GM19023 (cell line): ENCODE measurements around the gene PRPF38A.

Source experiments
- ATAC-seq: cut with Tn5 transposase; IDR thresholded peaks from one replicate; pipeline ENCODE4 v1.9.1; 2021; ENCODE audit warnings: mild to moderate bottlenecking, moderate library complexity; ENCODE audit not compliant: unreplicated experiment

The PRPF38A gene

DNA sequence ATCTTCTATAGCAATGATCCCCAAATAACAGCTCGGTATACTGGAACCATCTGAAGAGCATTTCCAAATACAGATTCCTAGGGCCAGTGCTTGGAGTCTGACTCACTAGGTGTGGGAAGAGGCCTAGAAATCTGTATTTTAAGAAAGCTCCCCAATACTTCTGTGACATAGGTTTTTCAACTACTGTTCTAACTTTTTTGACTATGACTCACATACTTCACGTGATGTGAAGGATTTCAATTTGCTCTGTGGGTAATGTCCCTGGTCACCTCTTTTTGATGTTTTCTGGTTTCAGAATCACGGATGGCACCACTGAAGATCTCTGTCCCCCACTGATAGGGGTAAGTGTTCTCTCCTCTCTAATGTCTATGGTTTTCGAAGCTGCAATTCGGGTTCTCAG is 11.2 kb upstream of the PRPF38A start:
- no peak for ATAC-seq

GRCh38 chr1:52399629-52400028 is 4.8 kb upstream of the PRPF38A start:
- ATAC-seq, result no peak

DNA sequence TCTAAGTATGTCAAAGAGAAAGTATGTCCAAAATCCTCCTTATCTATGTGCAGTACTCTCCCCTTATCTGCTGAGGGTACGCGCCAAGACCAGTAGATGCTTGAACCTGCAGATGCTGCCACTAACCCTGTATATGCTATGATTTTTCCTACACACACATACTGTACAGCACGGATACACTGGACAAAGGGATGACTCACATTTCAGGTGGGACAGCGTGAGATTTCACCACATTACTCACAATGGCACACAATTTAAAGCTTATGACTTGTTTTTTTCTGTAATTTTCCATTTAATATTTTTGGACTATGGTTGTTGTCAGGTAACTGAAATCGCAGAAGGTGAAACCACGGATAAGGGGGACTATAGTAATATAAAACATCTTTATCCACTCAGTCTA is 4.3 kb upstream of the PRPF38A start:
- ATAC-seq, result no peak

DNA sequence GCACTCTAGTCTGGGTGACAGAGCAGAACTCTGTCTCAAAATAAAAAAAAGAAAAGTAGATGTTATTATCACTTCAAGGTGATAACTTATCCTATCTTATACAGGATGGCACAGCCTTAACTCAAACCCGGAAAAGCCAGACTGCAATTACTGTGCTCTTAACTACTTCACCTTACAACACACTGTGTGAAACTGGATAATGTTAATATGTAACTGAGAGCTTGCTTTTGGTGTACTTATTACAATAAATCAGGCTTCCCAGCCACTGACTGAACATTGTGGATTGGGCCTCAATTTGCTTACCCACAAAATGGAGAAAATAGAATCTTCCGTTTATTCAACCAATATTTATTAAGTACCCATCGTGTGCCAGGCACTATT is 1.6 kb upstream of the PRPF38A start:
- no peak for ATAC-seq

DNA sequence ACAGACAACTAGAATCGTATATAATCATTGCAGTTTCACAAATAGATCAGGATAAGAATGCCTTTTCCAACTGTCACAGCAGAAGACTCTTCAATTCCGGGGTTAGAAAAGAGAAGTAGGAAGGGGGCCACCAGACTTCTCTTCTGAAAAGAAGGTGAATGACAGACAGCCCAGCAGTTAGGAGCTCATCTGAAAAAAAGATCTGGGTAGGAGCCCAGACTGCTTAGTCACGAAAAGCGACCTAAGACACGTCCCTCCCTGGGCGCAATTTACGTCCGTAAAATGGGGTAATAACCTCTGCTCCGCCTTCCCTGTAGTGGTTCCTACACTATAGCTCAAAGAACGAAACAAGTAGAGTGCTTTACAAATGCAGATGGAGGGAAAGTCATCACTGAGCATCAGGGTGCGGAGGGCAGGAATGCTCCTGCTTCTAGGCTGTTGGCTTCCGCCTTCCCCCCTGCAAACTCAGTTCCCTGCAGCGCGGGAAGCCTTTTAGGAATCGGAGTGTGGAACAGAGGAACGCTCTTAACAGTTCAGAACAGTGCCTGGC is 761 bp upstream of the PRPF38A start:
- ATAC-seq, result peak; percentile 39

DNA sequence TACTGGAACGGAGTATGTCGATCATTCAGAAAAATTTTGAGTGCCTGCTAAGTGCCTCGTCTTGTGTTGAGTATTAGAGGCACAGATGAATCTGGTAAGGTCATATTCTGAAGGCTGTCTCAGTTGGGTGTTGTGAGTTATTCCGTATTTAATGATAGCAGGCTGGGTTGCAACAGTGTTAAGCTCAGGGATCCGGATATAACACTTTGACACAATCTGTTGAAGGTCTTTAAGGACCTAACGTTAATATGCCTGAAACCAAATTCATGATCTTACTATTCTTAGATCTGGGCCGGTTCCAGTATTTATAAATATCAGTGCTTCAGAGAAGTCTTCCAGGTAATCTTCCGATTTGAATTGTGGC is 555 bp downstream of the PRPF38A start:
- ATAC-seq, result no peak

GRCh38 chr1:52413410-52413989 is 9.1 kb downstream of the PRPF38A start:
- no peak for ATAC-seq

DNA sequence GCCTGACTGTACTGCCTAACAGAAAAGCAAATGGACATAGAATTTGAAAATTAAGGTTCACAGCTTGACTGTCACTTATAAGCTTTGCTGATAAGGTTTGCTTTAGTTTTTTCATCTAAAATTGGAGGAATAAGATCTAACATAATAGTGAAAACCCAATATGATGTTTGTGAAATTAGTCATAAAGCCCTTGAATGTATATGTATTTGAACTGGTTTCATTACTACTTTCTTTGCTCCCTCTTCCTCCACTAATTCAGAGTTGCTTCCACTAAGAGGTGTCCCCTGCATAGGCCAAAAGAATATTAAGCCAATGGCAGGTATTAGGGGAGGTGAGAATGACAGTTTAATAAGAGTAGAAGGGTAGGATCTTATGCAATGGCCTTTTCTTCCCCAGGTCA is 10.5 kb downstream of the PRPF38A start:
- ATAC-seq, result no peak

- ATAC-seq, result no peak
Measured at GRCh38 chr1:52416811-52417210, 12.4 kb downstream of the PRPF38A start.

- ATAC-seq, result no peak
Measured at GRCh38 chr1:52420713-52421112, 16.3 kb downstream of the PRPF38A start.

DNA sequence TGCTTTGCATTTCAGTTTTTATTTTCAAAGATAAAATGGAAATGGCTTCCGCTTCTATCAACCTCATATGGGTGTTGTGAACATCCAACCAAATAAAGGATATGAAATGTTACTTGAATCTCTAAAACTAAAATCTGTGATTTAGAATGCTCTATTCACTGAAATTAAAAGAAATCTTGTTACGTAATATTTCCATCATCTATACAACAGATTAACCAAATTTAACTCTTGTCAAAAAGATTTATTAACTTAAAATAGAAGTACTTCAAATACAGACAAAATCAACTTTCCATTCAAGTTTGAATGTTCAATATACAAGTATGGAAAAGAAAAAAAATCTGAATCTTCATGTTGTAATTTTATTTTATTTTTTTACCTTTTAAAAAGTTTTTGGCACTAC is 18.7 kb downstream of the PRPF38A start:
- no peak for ATAC-seq

DNA sequence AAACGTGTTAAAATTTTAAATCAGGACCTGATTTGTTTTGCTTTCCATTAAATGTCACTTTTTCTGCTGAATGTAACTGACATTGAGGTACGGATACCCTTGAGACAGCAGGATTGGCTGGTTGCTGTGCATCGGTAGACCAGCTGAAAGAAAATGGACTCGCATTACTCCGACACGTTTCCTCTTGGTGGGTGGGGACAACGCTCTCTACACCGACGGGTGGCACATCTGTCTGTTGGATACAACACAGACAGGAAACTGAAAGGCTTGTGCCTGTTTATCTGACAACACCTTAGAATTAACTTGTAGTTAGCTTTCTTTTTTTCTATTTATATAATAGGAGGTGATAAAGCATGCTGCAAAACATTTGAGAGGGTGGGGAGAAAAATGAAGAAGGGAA is 19.4 kb downstream of the PRPF38A start:
- no peak for ATAC-seq

GRCh38 chr1:52424231-52424636 is 19.8 kb downstream of the PRPF38A start:
- no peak for ATAC-seq

GRCh38 chr1:52424813-52425212 is 20.4 kb downstream of the PRPF38A start:
- no peak for ATAC-seq

GRCh38 chr1:52426371-52426770 is 22.0 kb downstream of the PRPF38A start:
- ATAC-seq, result no peak

DNA sequence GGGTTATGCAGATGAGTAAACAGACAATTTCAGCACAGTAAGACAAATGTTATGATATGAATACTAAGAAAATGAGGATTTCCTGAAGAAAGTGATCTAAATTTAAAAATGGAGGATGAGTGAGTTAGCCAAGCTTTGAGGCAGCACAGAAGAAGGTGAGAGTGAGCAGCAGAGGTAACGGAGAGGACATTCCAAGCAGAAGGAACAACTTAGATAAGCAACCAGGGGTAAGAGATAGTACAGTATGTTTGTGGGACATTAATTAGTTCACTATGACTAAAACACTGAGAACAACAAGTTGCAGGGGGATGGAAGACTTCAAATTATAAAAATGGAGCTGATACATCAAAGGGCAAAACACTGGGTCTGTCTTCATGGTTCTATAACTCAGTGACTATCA is 22.8 kb downstream of the PRPF38A start:
- no peak for ATAC-seq

DNA sequence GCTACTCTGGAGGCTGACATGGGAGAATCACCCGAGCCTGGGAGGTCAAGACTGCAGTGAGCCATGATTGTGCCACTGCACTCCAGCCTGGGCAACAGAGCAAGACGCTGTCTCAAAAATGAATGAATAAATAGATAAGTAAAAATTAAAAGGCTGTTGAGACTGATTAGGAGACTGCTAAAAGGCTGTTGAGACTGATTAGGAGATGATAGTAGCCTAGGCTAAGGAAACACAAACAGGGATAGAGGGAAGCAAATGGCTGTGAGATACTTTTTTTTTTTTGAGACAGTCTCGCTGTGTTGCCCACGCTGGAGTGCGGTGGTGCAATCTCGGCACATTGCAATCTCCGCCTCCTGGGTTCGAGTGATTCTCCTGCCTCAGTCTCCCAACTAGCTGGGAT is 28.4 kb downstream of the PRPF38A start:
- ATAC-seq, result no peak

- no peak for ATAC-seq
Measured at GRCh38 chr1:52435211-52435610, 30.8 kb downstream of the PRPF38A start.

DNA sequence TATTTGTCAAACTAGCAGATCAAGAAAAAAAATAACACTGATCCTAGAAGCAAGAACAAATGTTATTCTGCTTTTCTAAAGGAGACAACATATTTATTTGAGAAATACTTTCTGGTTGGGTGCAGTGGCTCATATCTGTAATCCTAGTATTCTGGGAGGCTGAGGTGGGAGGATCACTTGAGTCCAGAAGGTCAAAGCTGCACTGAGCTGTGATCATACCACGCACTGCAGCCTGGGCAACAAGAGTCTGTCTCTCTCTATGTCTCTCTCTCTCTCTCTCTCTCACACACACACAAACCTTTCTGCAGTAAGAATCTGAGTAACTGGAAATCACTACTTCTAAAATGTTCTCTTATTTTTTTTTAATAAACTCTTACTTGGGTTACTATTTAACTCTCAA is 31.2 kb downstream of the PRPF38A start:
- no peak for ATAC-seq

- ATAC-seq, result no peak
Measured at GRCh38 chr1:52436817-52437216, 32.4 kb downstream of the PRPF38A start.

DNA sequence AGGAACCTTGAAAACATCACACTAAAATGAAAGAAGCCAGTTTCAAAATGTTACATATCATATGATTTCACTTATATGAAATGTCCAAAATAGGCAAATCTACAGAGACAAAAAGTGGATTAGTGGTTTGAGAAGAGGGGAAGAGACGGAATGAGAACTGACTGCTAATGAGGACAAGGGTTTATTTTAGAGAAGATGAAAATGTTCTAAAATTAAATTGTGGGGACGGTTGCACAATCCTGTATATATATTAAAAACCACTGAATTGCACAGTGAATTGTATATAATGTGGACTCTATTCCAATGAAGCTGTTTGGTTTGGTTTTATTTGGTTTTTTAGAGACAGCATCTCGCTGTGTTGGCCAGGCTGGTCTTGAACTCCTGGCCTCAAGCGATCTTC is 35.6 kb downstream of the PRPF38A start:
- no peak for ATAC-seq

GRCh38 chr1:52444463-52444862 is 40.1 kb downstream of the PRPF38A start:
- ATAC-seq, result no peak

- no peak for ATAC-seq
Measured at GRCh38 chr1:52454127-52454526, 49.7 kb downstream of the PRPF38A start.
